CD14-positive monocyte (primary cell): ENCODE results near the gene NECAB2. TPM values are rescaled to one million over a fixed set of nuclear protein-coding genes. Genes with fewer than 3 reads are reported as not detected.

Source experiments
- DNase-seq, 3 donors: peaks; one replicate each; pipeline ENCODE4 v3.0.0-alpha.2; 2011 to 2022
- H2AFZ ChIP-seq: 2 replicates; pipeline ENCODE4 v1.6.0; 2012; ENCODE audit warnings: mild to moderate bottlenecking, low read depth, low read length, inconsistent platforms; ENCODE audit not compliant: insufficient read depth, poor library complexity, severe bottlenecking
- H3K27ac ChIP-seq, 2 donors: 1 replicate in 1 of 2; 2 replicates in 1 of 2; pipeline ENCODE4 v1.5.1; 2012 to 2013; ENCODE audit warnings: low read length in 2 of 2, control low read depth in 1 of 2, inconsistent platforms in 1 of 2, low read depth in 1 of 2, mild to moderate bottlenecking in 1 of 2
- H3K27me3 ChIP-seq, 2 donors: one replicate each; pipeline versions ENCODE4 v1.6.0 to v1.6.1; 2011 to 2013; ENCODE audit warnings: low read length in 2 of 2; ENCODE audit not compliant: control insufficient read depth in 2 of 2, insufficient read depth in 2 of 2
- H3K36me3 ChIP-seq, 2 donors: replicated peaks in 1 of 2; 1 replicate in 1 of 2; 2 replicates in 1 of 2; pipeline versions ENCODE4 v1.5.1 to v1.6.1; 2012 to 2013; ENCODE audit warnings: low read length in 2 of 2, control low read depth in 1 of 2, inconsistent platforms in 1 of 2, mild to moderate bottlenecking in 1 of 2; ENCODE audit not compliant: insufficient read depth in 2 of 2, control insufficient read depth in 1 of 2
- H3K4me1 ChIP-seq, 2 donors: 1 replicate in 1 of 2; 2 replicates in 1 of 2; pipeline versions ENCODE4 v1.5.1 to v1.6.1; 2012 to 2013; ENCODE audit warnings: low read length in 2 of 2, control low read depth in 1 of 2, inconsistent platforms in 1 of 2, mild to moderate bottlenecking in 1 of 2, moderate library complexity in 1 of 2; ENCODE audit not compliant: insufficient read depth in 2 of 2, control insufficient read depth in 1 of 2
- H3K4me2 ChIP-seq: replicated peaks from 2 replicates; pipeline ENCODE3; 2012; ENCODE audit warnings: low read length, moderate library complexity, mild to moderate bottlenecking; ENCODE audit not compliant: poor library complexity, severe bottlenecking; ENCODE audit errors: extremely low read depth
- H3K4me3 ChIP-seq, 3 experiments: fragments of 200-600 bp in 1 of 3; sonication (generic) in 1 of 3; replicated peaks in 1 of 3; 1 replicate in 2 of 3; 2 replicates in 1 of 3; pipeline ENCODE4 v1.5.1; 2011 to 2013; ENCODE audit warnings: low read length in 3 of 3, mild to moderate bottlenecking in 3 of 3, control low read depth in 2 of 3, low read depth in 2 of 3, inconsistent platforms in 1 of 3, moderate library complexity in 1 of 3
- H3K79me2 ChIP-seq: 2 replicates; pipeline ENCODE4 v1.6.0; 2012; ENCODE audit warnings: mild to moderate bottlenecking, control low read depth, inconsistent platforms, low read length, moderate library complexity; ENCODE audit not compliant: insufficient read depth
- H3K9ac ChIP-seq: 2 replicates; pipeline ENCODE4 v1.6.0; 2017; ENCODE audit warnings: low read length, mild to moderate bottlenecking; ENCODE audit not compliant: insufficient read depth, poor library complexity, severe bottlenecking
- H3K9me3 ChIP-seq, 2 donors: replicated peaks in 1 of 2; 1 replicate in 1 of 2; 2 replicates in 1 of 2; pipeline versions ENCODE4 v1.5.1 to v1.6.1; 2012 to 2013; ENCODE audit warnings: low read length in 2 of 2, control low read depth in 1 of 2; ENCODE audit not compliant: control insufficient read depth in 1 of 2, insufficient read depth in 1 of 2
- H4K20me1 ChIP-seq: 2 replicates; pipeline ENCODE4 v1.6.0; 2012; ENCODE audit warnings: mild to moderate bottlenecking, low read length, control low read depth, moderate library complexity; ENCODE audit not compliant: insufficient read depth
- H3K27ac Mint-ChIP-seq, 7 donors: one replicate each; pipeline ENCODE4 v1.8.0; 2020; ENCODE audit warnings: mild to moderate bottlenecking in 7 of 7, mixed read lengths in 7 of 7, moderate library complexity in 6 of 7, inconsistent platforms in 2 of 7
- H3K27me3 Mint-ChIP-seq, 3 donors: one replicate each; pipeline ENCODE4 v1.8.0; 2021 to 2022; ENCODE audit warnings: low read depth in 3 of 3, mild to moderate bottlenecking in 3 of 3, mixed read lengths in 3 of 3, moderate library complexity in 3 of 3, inconsistent platforms in 1 of 3
- H3K36me3 Mint-ChIP-seq, 2 donors: one replicate each; pipeline ENCODE4 v1.8.0; 2020; ENCODE audit warnings: mixed read lengths in 2 of 2, inconsistent platforms in 1 of 2, mild to moderate bottlenecking in 1 of 2
- H3K4me1 Mint-ChIP-seq: one replicate; pipeline ENCODE4 v1.8.0; 2020; ENCODE audit warnings: mild to moderate bottlenecking, mixed read lengths
- H3K4me3 Mint-ChIP-seq, 2 donors: one replicate each; pipeline ENCODE4 v1.8.0; 2020; ENCODE audit warnings: mild to moderate bottlenecking in 2 of 2, mixed read lengths in 2 of 2, moderate library complexity in 1 of 2
- H3K9me3 Mint-ChIP-seq, 7 donors: one replicate each; pipeline ENCODE4 v1.8.0; 2020 to 2022; ENCODE audit warnings: mixed read lengths in 7 of 7, mild to moderate bottlenecking in 6 of 7, moderate library complexity in 6 of 7, inconsistent platforms in 2 of 7
- WGBS: methylation state at CpG from one replicate; pipeline ENCODE4 v1.1.5; 2013; ENCODE audit warnings: missing lambda C conversion rate; ENCODE audit not compliant: insufficient coverage; 5-methylcytosine and 5-hydroxymethylcytosine counted together
- intact Hi-C, 2 donors: fragments of 100-400 bp; cut with micrococcal nuclease; formaldehyde crosslinking; loops; one replicate each; pipeline versions ENCODE4 v1.15.0 to v1.15.1; 2023
- polyA plus RNA-seq, 3 donors: library from polyadenylated mRNA; depleted of rRNA in 1 of 3; unstranded in 2 of 3; stranded (reverse) in 1 of 3; fragments of 300-500 nt in 2 of 3; fragments of >200 nt in 1 of 3; fragmentation: Illumina TruSeq in 2 of 3; gene quantifications; 1 replicate in 2 of 3; 2 replicates in 1 of 3; pipeline ENCODE4 v1.2.3, GENCODE V29; 2012 to 2021
- TF ChIP-seq, protein P1 (sequence below): fragments of 200-600 bp; IDR thresholded peaks from one replicate; pipeline ENCODE4 v1.8.0; 2022; ENCODE audit warnings: antibody characterized with exemption, mild to moderate bottlenecking

The NECAB2 gene
- polyA plus RNA-seq, 3 donors = 0.33 to 1.4 (median 0.52) TPM

- no peak overlapping the region for H3K4me3 Mint-ChIP-seq
- H3K36me3 Mint-ChIP-seq = peaks cover 20 to 35% of the 10 kb centered on the region in 2 donors
- peaks cover 26 to 33% (median 28%) of the 10 kb centered on the region in 3 donors for H3K27me3 Mint-ChIP-seq
- Histone ChIP-seq H3K9ac (no peak overlapping the region), H3K4me2 (no peak overlapping the region), H4K20me1 (peaks cover 4% of the 10 kb centered on the region), H3K36me3 (peaks cover 16 to 31% of the 10 kb centered on the region in 2 donors), H2AFZ (no peak overlapping the region), H3K27me3 (peaks cover 0 to 34% of the 10 kb centered on the region in 2 donors), H3K79me2 (no peaks in the 10 kb centered on the region), H3K27ac (no peak overlapping the region), H3K4me3 (no peak overlapping the region), H3K9me3 (no peaks in the 10 kb centered on the region), H3K4me1 (no peaks in the 10 kb centered on the region)
- TF ChIP-seq, protein P1, sequence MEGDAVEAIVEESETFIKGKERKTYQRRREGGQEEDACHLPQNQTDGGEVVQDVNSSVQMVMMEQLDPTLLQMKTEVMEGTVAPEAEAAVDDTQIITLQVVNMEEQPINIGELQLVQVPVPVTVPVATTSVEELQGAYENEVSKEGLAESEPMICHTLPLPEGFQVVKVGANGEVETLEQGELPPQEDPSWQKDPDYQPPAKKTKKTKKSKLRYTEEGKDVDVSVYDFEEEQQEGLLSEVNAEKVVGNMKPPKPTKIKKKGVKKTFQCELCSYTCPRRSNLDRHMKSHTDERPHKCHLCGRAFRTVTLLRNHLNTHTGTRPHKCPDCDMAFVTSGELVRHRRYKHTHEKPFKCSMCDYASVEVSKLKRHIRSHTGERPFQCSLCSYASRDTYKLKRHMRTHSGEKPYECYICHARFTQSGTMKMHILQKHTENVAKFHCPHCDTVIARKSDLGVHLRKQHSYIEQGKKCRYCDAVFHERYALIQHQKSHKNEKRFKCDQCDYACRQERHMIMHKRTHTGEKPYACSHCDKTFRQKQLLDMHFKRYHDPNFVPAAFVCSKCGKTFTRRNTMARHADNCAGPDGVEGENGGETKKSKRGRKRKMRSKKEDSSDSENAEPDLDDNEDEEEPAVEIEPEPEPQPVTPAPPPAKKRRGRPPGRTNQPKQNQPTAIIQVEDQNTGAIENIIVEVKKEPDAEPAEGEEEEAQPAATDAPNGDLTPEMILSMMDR = no peak
- no peak for DNase-seq
- H3K9me3 Mint-ChIP-seq = peaks cover 0 to 4% (median 2%) of the 10 kb centered on the region in 7 donors
- 100% methylated on average over 5 of the region's 6 CpGs for WGBS
- no peaks in the 10 kb centered on the region for H3K4me1 Mint-ChIP-seq
- intact Hi-C loops = no loop called here
- H3K27ac Mint-ChIP-seq = peak overlapping the region in 1 of 7 donors; percentile 10
Measured at GRCh38 chr16:84047206-84047605, 79.2 kb downstream of the NECAB2 start.

DNA sequence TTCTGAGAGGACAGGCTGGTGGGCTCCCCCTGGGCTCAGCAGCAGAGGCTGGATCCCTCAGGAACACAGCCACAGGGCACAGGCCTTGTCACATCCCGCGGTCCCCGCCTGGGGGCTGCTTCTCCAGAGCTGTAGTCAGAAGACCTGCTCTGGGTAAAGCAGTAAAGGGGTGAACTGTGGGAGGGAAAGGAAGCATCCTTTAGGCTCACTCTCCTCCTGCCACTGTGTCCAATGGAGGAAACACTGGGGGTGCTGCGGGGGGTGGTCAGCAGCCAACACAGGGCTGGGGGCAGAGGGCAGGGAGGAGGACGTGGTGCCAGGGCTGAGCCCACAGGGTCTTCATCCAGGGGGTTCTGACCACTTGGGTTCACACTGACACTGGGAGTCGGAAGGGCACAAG is 79.6 kb downstream of the NECAB2 start:
- Histone ChIP-seq H3K9me3 (no peaks in the 10 kb centered on the region), H3K4me3 (no peak overlapping the region), H3K79me2 (no peaks in the 10 kb centered on the region), H3K27me3 (peaks cover 0 to 30% of the 10 kb centered on the region in 2 donors), H3K9ac (no peak overlapping the region), H3K36me3 (peaks cover 20 to 36% of the 10 kb centered on the region in 2 donors), H2AFZ (no peak overlapping the region), H3K27ac (no peak overlapping the region), H4K20me1 (peaks cover 4% of the 10 kb centered on the region), H3K4me2 (no peak overlapping the region), H3K4me1 (no peaks in the 10 kb centered on the region)
- Mint-ChIP-seq H3K36me3 (peaks cover 24 to 39% of the 10 kb centered on the region in 2 donors), H3K9me3 (peaks cover 0 to 6% (median 2%) of the 10 kb centered on the region in 7 donors), H3K27me3 (peaks cover 26 to 29% (median 26%) of the 10 kb centered on the region in 3 donors), H3K4me1 (no peaks in the 10 kb centered on the region), H3K4me3 (no peak overlapping the region), H3K27ac (no peak overlapping the region)
- TF ChIP-seq, protein P1 = no peak
- intact Hi-C loops = no loop called here
- WGBS = 100% methylated on average over 3 of the region's 6 CpGs
- DNase-seq = no peak
